IMR-90 (cell line): ENCODE data around the gene ORM1. TPM values are rescaled to one million over a fixed set of nuclear protein-coding genes. Genes with fewer than 3 reads are reported as not detected.
A peak's percentile ranks its signal among the peaks of the same experiment; 100 is the strongest.

Experiments used
- ATAC-seq: fragments of 200-7000 bp; cut with Tn5 transposase; 2 replicates; pipeline ENCODE4 v1.9.1; 2020; ENCODE audit warnings: low read depth, mild to moderate bottlenecking, moderate library complexity
- BruUV-seq: library from RNA; stranded (reverse); fragments of 400-500 nt; replicated peaks from 2 replicates; lab custom pipeline; 2021; lab: Mats Ljungman, UMichigan
- CTCF ChIA-PET: fragments of 300-600 bp; formaldehyde crosslinking; extraction: SDS; loops from one replicate; lab custom pipeline; 2021; ENCODE audit warnings: antibody characterized with exemption; lab: Yijun Ruan, JAX
- POLR2A ChIA-PET: fragments of 300-600 bp; sonication (Branson Sonifier 250); formaldehyde crosslinking; loops from one replicate; lab custom pipeline; 2022; ENCODE audit warnings: antibody characterized with exemption; ENCODE audit not compliant: unreplicated experiment; lab: Charles Lee
- DNase-seq: peaks from one replicate; pipeline ENCODE4 v3.0.0; 2013
- H2AFZ ChIP-seq: replicated peaks from 2 replicates; pipeline ENCODE3; 2013; ENCODE audit warnings: low read length, mild to moderate bottlenecking; ENCODE audit not compliant: poor library complexity
- H2AK5ac ChIP-seq: 2 replicates; pipeline ENCODE4 v1.6.1; 2013; ENCODE audit warnings: low read depth, low read length, inconsistent platforms
- H2AK9ac ChIP-seq: replicated peaks from 2 replicates; pipeline ENCODE3; 2013; ENCODE audit warnings: mild to moderate bottlenecking, low read depth, low read length, moderate library complexity; ENCODE audit not compliant: poor library complexity
- H2BK120ac ChIP-seq: 2 replicates; pipeline ENCODE4 v1.6.1; 2013; ENCODE audit warnings: low read depth, low read length, inconsistent platforms
- H2BK15ac ChIP-seq: 3 replicates; pipeline ENCODE4 v1.6.1; 2013; ENCODE audit warnings: low read depth, low read length, inconsistent platforms
- H2BK20ac ChIP-seq: 2 replicates; pipeline ENCODE4 v1.6.1; 2013; ENCODE audit warnings: low read depth, mild to moderate bottlenecking, inconsistent platforms, low read length, moderate library complexity
- H2BK5ac ChIP-seq: 2 replicates; pipeline ENCODE4 v1.6.1; 2013; ENCODE audit warnings: mild to moderate bottlenecking, low read depth, low read length, inconsistent platforms; ENCODE audit not compliant: poor library complexity, severe bottlenecking
- H3K14ac ChIP-seq: replicated peaks from 2 replicates; pipeline ENCODE4 v1.6.1; 2013; ENCODE audit warnings: low read depth, low read length, inconsistent platforms
- H3K18ac ChIP-seq: 2 replicates; pipeline ENCODE4 v1.6.1; 2013; ENCODE audit warnings: low read depth, low read length, control low read depth
- H3K23ac ChIP-seq: 2 replicates; pipeline ENCODE4 v1.6.1; 2013; ENCODE audit warnings: low read depth, low read length, inconsistent platforms
- H3K27ac ChIP-seq: 2 replicates; pipeline ENCODE4 v1.5.1; 2013; ENCODE audit warnings: mild to moderate bottlenecking, control low read depth, low read length; ENCODE audit not compliant: insufficient read depth
- H3K27me3 ChIP-seq: 2 replicates; pipeline ENCODE4 v1.6.1; 2013; ENCODE audit warnings: low read length; ENCODE audit not compliant: control insufficient read depth, insufficient read depth
- H3K36me3 ChIP-seq: 2 replicates; pipeline ENCODE4 v1.6.1; 2013; ENCODE audit warnings: low read length, mixed read lengths; ENCODE audit not compliant: control insufficient read depth, insufficient read depth
- H3K4ac ChIP-seq: 2 replicates; pipeline ENCODE4 v1.6.1; 2013; ENCODE audit warnings: low read depth, low read length, inconsistent platforms
- H3K4me1 ChIP-seq: 2 replicates; pipeline ENCODE4 v1.6.1; 2013; ENCODE audit warnings: low read length, mixed read lengths; ENCODE audit not compliant: control insufficient read depth, insufficient read depth
- H3K4me2 ChIP-seq: 2 replicates; pipeline ENCODE4 v1.6.1; 2013; ENCODE audit warnings: low read depth, mild to moderate bottlenecking, control low read depth, low read length, moderate library complexity
- H3K4me3 ChIP-seq: 2 replicates; pipeline ENCODE4 v1.5.1; 2013; ENCODE audit warnings: low read depth, mild to moderate bottlenecking, control low read depth, low read length, moderate library complexity; ENCODE audit not compliant: insufficient read depth
- H3K56ac ChIP-seq: 2 replicates; pipeline ENCODE4 v1.6.1; 2013; ENCODE audit warnings: low read length, inconsistent platforms; ENCODE audit not compliant: insufficient read depth; ENCODE audit errors: extremely low read depth
- H3K79me1 ChIP-seq, 2 experiments: 2 replicates each; pipeline ENCODE4 v1.6.1; 2013; ENCODE audit warnings: low read length in 2 of 2, inconsistent platforms in 1 of 2, low read depth in 1 of 2
- H3K9ac ChIP-seq: 2 replicates; pipeline ENCODE4 v1.6.1; 2013; ENCODE audit warnings: low read depth, low read length, control low read depth
- H3K9me1 ChIP-seq: 2 replicates; pipeline ENCODE4 v1.6.1; 2013; ENCODE audit warnings: low read length, inconsistent platforms; ENCODE audit not compliant: insufficient read depth
- H3K9me3 ChIP-seq: 2 replicates; pipeline ENCODE4 v1.6.1; 2013; ENCODE audit warnings: low read length; ENCODE audit not compliant: control insufficient read depth, insufficient read depth
- H4K20me1 ChIP-seq: 2 replicates; pipeline ENCODE4 v1.6.1; 2013; ENCODE audit warnings: low read length, inconsistent platforms; ENCODE audit not compliant: insufficient read depth
- H4K5ac ChIP-seq: 2 replicates; pipeline ENCODE4 v1.6.1; 2013; ENCODE audit warnings: mild to moderate bottlenecking, low read depth, low read length, control low read depth
- H4K8ac ChIP-seq, 2 experiments: 2 replicates each; pipeline ENCODE4 v1.6.1; 2013; ENCODE audit warnings: low read depth in 2 of 2, low read length in 2 of 2, control low read depth in 1 of 2, inconsistent platforms in 1 of 2
- H4K91ac ChIP-seq: 2 replicates; pipeline ENCODE4 v1.6.1; 2013; ENCODE audit warnings: low read depth, low read length, inconsistent platforms; ENCODE audit not compliant: insufficient read depth
- FOS ChIP-seq: fragments of 150-350 bp; IDR thresholded peaks from 2 replicates; pipeline ENCODE4 v1.6.1; 2016; ENCODE audit warnings: low read depth, low read length
- MAFK ChIP-seq: IDR thresholded peaks from 2 replicates; pipeline ENCODE4 v1.6.1; 2012; ENCODE audit warnings: low read depth, low read length, improper control_type of control experiment
- MXI1 ChIP-seq: IDR thresholded peaks from 2 replicates; pipeline ENCODE4 v1.6.1; 2012; ENCODE audit warnings: low read depth, mild to moderate bottlenecking, low read length, moderate library complexity, borderline replicate concordance
- NFE2L2 ChIP-seq: fragments of 150-350 bp; IDR thresholded peaks from 2 replicates; pipeline ENCODE4 v1.6.1; 2016; ENCODE audit warnings: low read depth, mild to moderate bottlenecking, low read length
- POLR2A ChIP-seq: IDR thresholded peaks from 2 replicates; pipeline ENCODE4 v1.6.1; 2012; ENCODE audit warnings: mild to moderate bottlenecking, low read depth, low read length
- RAD21 ChIP-seq: IDR thresholded peaks from 2 replicates; pipeline ENCODE4 v1.6.1; 2012; ENCODE audit warnings: low read length, improper control_type of control experiment
- RCOR1 ChIP-seq: IDR thresholded peaks from 2 replicates; pipeline ENCODE4 v1.6.1; 2012; ENCODE audit warnings: mild to moderate bottlenecking, low read length, improper control_type of control experiment; ENCODE audit not compliant: insufficient replicate concordance
- RFX5 ChIP-seq: IDR thresholded peaks from 2 replicates; pipeline ENCODE4 v1.8.0; 2012; ENCODE audit warnings: low read depth, mild to moderate bottlenecking, low read length, moderate library complexity
- SMC3 ChIP-seq: fragments of 150-350 bp; IDR thresholded peaks from 2 replicates; pipeline ENCODE4 v1.6.1; 2016; ENCODE audit warnings: low read depth, mild to moderate bottlenecking, antibody characterized with exemption, low read length, moderate library complexity
- WGBS, 2 experiments: methylation state at CpG; one replicate each; pipeline versions ENCODE4 v1.1.5 to v1.1.7; 2013; ENCODE audit warnings: missing lambda C conversion rate in 2 of 2; ENCODE audit not compliant: insufficient read length in 1 of 2; ENCODE audit errors: extremely low coverage in 2 of 2; 5-methylcytosine and 5-hydroxymethylcytosine counted together
- dilution Hi-C: fragments of 300-500 bp; cut with HindIII; formaldehyde crosslinking; loops from one replicate; pipeline ENCODE4 v1.14.3; 2018; ENCODE audit warnings: low sequenced_read_pairs; ENCODE audit not compliant: unreplicated experiment
- in situ Hi-C: fragments of 300-500 bp; cut with MboI; formaldehyde crosslinking; loops from 3 replicates; pipeline ENCODE4 v1.14.3; 2019; ENCODE audit warnings: low sequenced_read_pairs, inconsistent platforms, mixed read lengths
- intact Hi-C: fragments of 100-400 bp; cut with micrococcal nuclease; formaldehyde crosslinking; loops from 2 replicates; pipeline ENCODE4 v1.10.0; 2022
- polyA plus RNA-seq, 3 experiments: library from polyadenylated mRNA; depleted of rRNA; stranded (reverse); fragments of >200 nt; gene quantifications; 2 replicates each; pipeline ENCODE4 v1.2.3, GENCODE V29; 2012; ENCODE audit warnings: low replicate concordance in 1 of 3
- total RNA-seq: library from RNA; depleted of rRNA; stranded (reverse); fragments of >200 nt; gene quantifications from 2 replicates; pipeline ENCODE4 v1.2.3, GENCODE V29; 2012
- TF ChIP-seq, protein P1 (sequence below): fragments of 150-350 bp; IDR thresholded peaks from 2 replicates; pipeline ENCODE4 v1.6.1; 2016; ENCODE audit warnings: low read depth, mild to moderate bottlenecking, low read length, moderate library complexity, borderline replicate concordance
- TF ChIP-seq, protein P2 (sequence below): conservative IDR thresholded peaks from 2 replicates; pipeline ENCODE4 v1.5.1; 2012; ENCODE audit warnings: mild to moderate bottlenecking, low read depth, low read length, improper control_type of control experiment

The ORM1 gene
- total and polyA plus RNA-seq, 2 of the 4 experiments (the other 2 are of a cell fraction), result 0.18 TPM; not detected in 1

DNA sequence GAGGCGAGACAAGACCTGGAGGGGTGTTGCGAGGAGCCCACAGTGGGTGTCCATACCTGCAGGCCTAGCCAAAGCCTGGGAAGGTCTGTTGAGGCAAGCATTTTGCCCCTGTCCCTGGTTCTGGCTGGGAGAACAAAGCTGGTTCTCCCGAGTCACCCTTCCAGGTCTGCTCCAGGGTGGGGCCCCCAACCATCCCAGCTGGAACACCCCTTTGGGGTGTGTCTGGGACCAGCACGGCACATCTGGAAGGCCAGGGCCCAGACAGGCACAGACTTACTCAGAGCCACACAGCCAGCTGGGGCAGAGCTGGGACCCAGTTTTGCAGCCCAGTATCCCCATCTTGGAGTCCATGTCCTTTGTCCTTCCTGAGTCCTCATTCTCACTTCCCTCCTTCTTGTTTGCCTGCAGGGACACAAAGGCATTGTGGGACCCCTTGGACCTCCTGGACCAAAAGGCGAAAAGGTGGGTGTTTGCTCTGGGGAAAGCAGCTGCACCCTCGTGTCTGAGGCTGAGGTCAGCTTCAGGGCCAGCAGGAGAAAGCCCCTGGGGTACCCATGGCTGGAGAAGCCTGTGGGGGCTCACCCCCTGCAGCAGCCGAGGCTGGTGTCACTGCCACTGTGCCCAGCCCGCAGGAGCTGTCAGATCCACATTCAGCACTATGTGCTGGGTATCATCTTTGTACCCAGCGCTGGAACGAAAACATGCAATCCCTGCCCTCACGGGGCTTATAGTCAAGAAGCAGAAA lies 38.4 kb upstream of the ORM1 start (continued):
- TF ChIP-seq SMC3, result no peak
- no peak for TF ChIP-seq MAFK

DNA sequence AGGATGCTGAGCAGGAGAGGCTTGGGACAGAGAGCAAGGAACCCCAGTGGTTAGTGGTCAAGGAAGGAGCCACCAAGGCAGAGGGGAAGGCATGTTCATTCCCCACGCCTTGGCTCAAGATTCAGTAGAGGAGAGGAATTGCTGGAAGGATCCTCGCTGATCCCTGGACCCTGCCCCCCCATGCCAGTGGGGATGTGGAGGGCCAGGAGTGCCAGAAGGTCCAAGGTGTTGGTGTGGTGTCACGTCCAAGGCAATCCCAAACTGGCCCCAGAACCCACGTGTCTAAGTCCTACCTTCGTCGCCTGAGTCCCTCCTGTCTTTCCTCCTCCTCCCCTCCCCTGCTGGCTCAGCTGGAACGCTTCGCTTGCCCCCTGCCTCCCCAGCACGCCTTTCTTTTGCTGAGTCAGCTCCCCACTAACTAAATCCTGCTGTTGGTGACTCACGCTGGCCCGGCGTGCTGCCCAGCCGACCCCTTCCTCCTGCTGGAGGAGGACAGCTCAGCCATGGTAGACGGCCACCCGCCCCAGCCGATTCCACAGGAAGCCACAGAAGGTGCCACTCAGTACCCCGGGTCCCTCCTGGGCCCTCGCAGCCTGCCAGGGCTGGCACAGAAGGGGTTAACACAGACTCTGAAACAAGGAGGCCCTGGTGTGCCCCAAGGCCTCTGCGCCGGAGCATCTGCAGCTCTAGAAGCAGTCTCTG lies 37.6 kb upstream of the ORM1 start:
- H4K20me1 ChIP-seq, result no peaks in the 10 kb centered on the region
- H4K91ac ChIP-seq, result peak overlapping the region; percentile 89
- H2AFZ ChIP-seq, result peak overlapping the region; percentile 79
- ChIA-PET CTCF (interaction anchor here (0.8 kb wide), 2 partner anchors 175 to 177 kb away, joined by 3 read pairs; no protein-coding TSS in a partner anchor), POLR2A (no interaction called here)
- H4K5ac ChIP-seq, result peak overlapping the region; percentile 35
- peaks cover 32% of the 10 kb centered on the region for H3K9me1 ChIP-seq
- intact Hi-C loops, result no loop called here
- peak overlapping the region; percentile 94 for H2AK9ac ChIP-seq
- dilution Hi-C loops, result no loop called here
- DNase-seq, result peak; percentile 94
- no TSS peak for BruUV-seq
- peak overlapping the region; percentile 87; the same call in 1 of the 2 replicates for H3K23ac ChIP-seq
- peak overlapping the region; percentile 98 for H2AK5ac ChIP-seq
- H2BK20ac ChIP-seq, result peak overlapping the region; percentile 86
- peak overlapping the region; percentile 60 for H3K18ac ChIP-seq
- H4K8ac ChIP-seq, result peak overlapping the region; percentile 13 to 62; a peak in 1 of 4 replicates
- peak overlapping the region; percentile 23; the same call in 1 of the 2 replicates for H3K27ac ChIP-seq
- peak overlapping the region; percentile 54; the same call in 1 of the 2 replicates for H3K56ac ChIP-seq
- H3K9me3 ChIP-seq, result no peaks in the 10 kb centered on the region
- H3K9ac ChIP-seq, result no peak overlapping the region
- H2BK15ac ChIP-seq, result peak overlapping the region; percentile 71; the same call in 2 of the 3 replicates
- H3K36me3 ChIP-seq, result peaks cover 6% of the 10 kb centered on the region; the same call in 1 of the 2 replicates
- no peak overlapping the region; the same call in 1 of the 2 replicates for H3K4me2 ChIP-seq
- H3K4me3 ChIP-seq, result no peak overlapping the region
- in situ Hi-C loops, result loop anchor here (5.0 kb wide), 1 partner anchor 123 kb away; no protein-coding TSS in a partner anchor
- peak overlapping the region; percentile 95 for H3K4ac ChIP-seq
- 2% methylated on average over 13 of the region's 20 CpGs; no CpG with 5 or more reads in 1 of the 2 experiments for WGBS, 2 experiments
- no peaks in the 10 kb centered on the region for H3K27me3 ChIP-seq
- H2BK5ac ChIP-seq, result peak overlapping the region; percentile 9
- ATAC-seq, result peak; percentile 81
- H2BK120ac ChIP-seq, result peak overlapping the region; percentile 91
- H3K14ac ChIP-seq, result peak overlapping the region; percentile 83
- H3K4me1 ChIP-seq, result peaks cover 28% of the 10 kb centered on the region
- peaks cover 0 to 30% of the 10 kb centered on the region in 2 experiments; a peak in 2 of 4 replicates for H3K79me1 ChIP-seq
- no peak for TF ChIP-seq RFX5
- TF ChIP-seq, protein P1, sequence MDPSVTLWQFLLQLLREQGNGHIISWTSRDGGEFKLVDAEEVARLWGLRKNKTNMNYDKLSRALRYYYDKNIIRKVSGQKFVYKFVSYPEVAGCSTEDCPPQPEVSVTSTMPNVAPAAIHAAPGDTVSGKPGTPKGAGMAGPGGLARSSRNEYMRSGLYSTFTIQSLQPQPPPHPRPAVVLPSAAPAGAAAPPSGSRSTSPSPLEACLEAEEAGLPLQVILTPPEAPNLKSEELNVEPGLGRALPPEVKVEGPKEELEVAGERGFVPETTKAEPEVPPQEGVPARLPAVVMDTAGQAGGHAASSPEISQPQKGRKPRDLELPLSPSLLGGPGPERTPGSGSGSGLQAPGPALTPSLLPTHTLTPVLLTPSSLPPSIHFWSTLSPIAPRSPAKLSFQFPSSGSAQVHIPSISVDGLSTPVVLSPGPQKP, result no peak
- 0 out of 2 replicates have a peak, but pooled peaks have one; percentile 10 for TF ChIP-seq RAD21
- TF ChIP-seq SMC3, result peak; percentile 21; the same call in 1 of the 2 replicates
- TF ChIP-seq FOS, result peak; percentile 95
- peak; percentile 48; the same call in 1 of the 2 replicates for TF ChIP-seq MXI1
- no peak for TF ChIP-seq POLR2A
- TF ChIP-seq RCOR1, result no peak
- TF ChIP-seq, protein P2, sequence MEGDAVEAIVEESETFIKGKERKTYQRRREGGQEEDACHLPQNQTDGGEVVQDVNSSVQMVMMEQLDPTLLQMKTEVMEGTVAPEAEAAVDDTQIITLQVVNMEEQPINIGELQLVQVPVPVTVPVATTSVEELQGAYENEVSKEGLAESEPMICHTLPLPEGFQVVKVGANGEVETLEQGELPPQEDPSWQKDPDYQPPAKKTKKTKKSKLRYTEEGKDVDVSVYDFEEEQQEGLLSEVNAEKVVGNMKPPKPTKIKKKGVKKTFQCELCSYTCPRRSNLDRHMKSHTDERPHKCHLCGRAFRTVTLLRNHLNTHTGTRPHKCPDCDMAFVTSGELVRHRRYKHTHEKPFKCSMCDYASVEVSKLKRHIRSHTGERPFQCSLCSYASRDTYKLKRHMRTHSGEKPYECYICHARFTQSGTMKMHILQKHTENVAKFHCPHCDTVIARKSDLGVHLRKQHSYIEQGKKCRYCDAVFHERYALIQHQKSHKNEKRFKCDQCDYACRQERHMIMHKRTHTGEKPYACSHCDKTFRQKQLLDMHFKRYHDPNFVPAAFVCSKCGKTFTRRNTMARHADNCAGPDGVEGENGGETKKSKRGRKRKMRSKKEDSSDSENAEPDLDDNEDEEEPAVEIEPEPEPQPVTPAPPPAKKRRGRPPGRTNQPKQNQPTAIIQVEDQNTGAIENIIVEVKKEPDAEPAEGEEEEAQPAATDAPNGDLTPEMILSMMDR, result 0 out of 2 replicates have a peak, but pooled peaks have one; percentile 19
- TF ChIP-seq NFE2L2, result peak; percentile 89
- peak; percentile 100 for TF ChIP-seq MAFK
